Panc1 (cell line): ENCODE measurements around the gene ASIC3. TPM values are rescaled to one million over a fixed set of nuclear protein-coding genes. Genes with fewer than 3 reads are reported as not detected.

ENCODE experiments used
- ATAC-seq: fragments of 200-7000 bp; cut with Tn5 transposase; 2 replicates; pipeline ENCODE4 v1.9.1; 2020; ENCODE audit warnings: mild to moderate bottlenecking, moderate library complexity
- BruUV-seq: library from RNA; stranded (reverse); fragments of 400-500 nt; replicated peaks from 2 replicates; lab custom pipeline; 2021; lab: Mats Ljungman, UMichigan
- CTCF ChIA-PET: fragments of 300-600 bp; sonication (Branson Sonifier 250); formaldehyde crosslinking; loops from one replicate; lab custom pipeline; 2022; ENCODE audit warnings: antibody characterized with exemption; lab: Charles Lee
- POLR2A ChIA-PET: fragments of 300-600 bp; sonication (Branson Sonifier 250); formaldehyde crosslinking; loops from one replicate; lab custom pipeline; 2022; ENCODE audit warnings: antibody characterized with exemption; lab: Charles Lee
- DNase-seq: peaks from one replicate; pipeline ENCODE4 v3.0.0-alpha.2; 2010; ENCODE audit warnings: low read depth, low spot score
- H3K27ac ChIP-seq: 2 replicates; pipeline ENCODE4 v1.5.1; 2011; ENCODE audit warnings: mild to moderate bottlenecking, low read length, inconsistent platforms
- H3K27me3 ChIP-seq: fragments of 200-500 bp; sonication (Bioruptor generic); 2 replicates; pipeline ENCODE4 v1.6.0; 2014; ENCODE audit warnings: low read length, inconsistent platforms; ENCODE audit not compliant: control insufficient read depth, insufficient read depth
- H3K36me3 ChIP-seq: fragments of 200-500 bp; sonication (Bioruptor generic); 2 replicates; pipeline ENCODE4 v1.5.1; 2014; ENCODE audit warnings: inconsistent platforms, mild to moderate bottlenecking, low read length, moderate library complexity; ENCODE audit not compliant: control insufficient read depth, insufficient read depth
- H3K4me1 ChIP-seq: 2 replicates; pipeline ENCODE4 v1.5.1; 2011; ENCODE audit warnings: inconsistent platforms, mild to moderate bottlenecking, low read length, moderate library complexity; ENCODE audit not compliant: control insufficient read depth, insufficient read depth
- H3K4me3 ChIP-seq, 2 experiments: 2 replicates each; pipeline ENCODE4 v1.5.1; 2011 to 2012; ENCODE audit warnings: low read depth in 2 of 2, low read length in 2 of 2, mild to moderate bottlenecking in 2 of 2, inconsistent platforms in 1 of 2, moderate library complexity in 1 of 2
- H3K9me3 ChIP-seq: fragments of 200-500 bp; sonication (Bioruptor generic); 2 replicates; pipeline ENCODE4 v1.5.1; 2014; ENCODE audit warnings: low read depth, mild to moderate bottlenecking, inconsistent platforms, low read length, moderate library complexity; ENCODE audit not compliant: control insufficient read depth, insufficient read depth
- CTCF ChIP-seq: fragments of 450-650 bp; IDR thresholded peaks from 2 replicates; pipeline ENCODE4 v1.5.1; 2017; ENCODE audit warnings: mild to moderate bottlenecking
- POLR2AphosphoS5 ChIP-seq: IDR thresholded peaks from 2 replicates; pipeline ENCODE4 v1.6.1; 2012; ENCODE audit warnings: mild to moderate bottlenecking, low read depth, low read length, moderate library complexity
- SIN3A ChIP-seq: IDR thresholded peaks from 2 replicates; pipeline ENCODE4 v1.6.1; 2012; ENCODE audit warnings: low read depth, mild to moderate bottlenecking, low read length, moderate library complexity, borderline replicate concordance; ENCODE audit not compliant: insufficient read depth
- TCF7L2 ChIP-seq: IDR thresholded peaks from 2 replicates; pipeline ENCODE4 v1.6.1; 2011; ENCODE audit warnings: mild to moderate bottlenecking, low read depth, low read length, inconsistent platforms
- in situ Hi-C: cut with HindIII; loops from 2 replicates; pipeline ENCODE4 v1.10.0; 2016; ENCODE audit warnings: low sequenced_read_pairs, low pct_unique_long_range_greater_than_20kb
- intact Hi-C: fragments of 100-400 bp; cut with micrococcal nuclease; formaldehyde crosslinking; loops from one replicate; pipeline ENCODE4 v1.10.0; 2022; ENCODE audit not compliant: unreplicated experiment
- total RNA-seq: library from RNA; stranded (reverse); gene quantifications from one replicate; pipeline ENCODE4 v1.2.1, GENCODE V29; 2021; ENCODE audit not compliant: unreplicated experiment
- TF ChIP-seq, protein P1 (sequence below), 2 experiments: IDR thresholded peaks; 2 replicates each; pipeline ENCODE4 v1.6.1; 2011 to 2012; ENCODE audit warnings: low read depth in 2 of 2, control low read depth in 1 of 2, low read length in 1 of 2, mild to moderate bottlenecking in 1 of 2, moderate library complexity in 1 of 2; ENCODE audit not compliant: insufficient read depth in 1 of 2

The ASIC3 gene
- total RNA-seq, 1 experiment from 2014 or later: 1.3 TPM

DNA sequence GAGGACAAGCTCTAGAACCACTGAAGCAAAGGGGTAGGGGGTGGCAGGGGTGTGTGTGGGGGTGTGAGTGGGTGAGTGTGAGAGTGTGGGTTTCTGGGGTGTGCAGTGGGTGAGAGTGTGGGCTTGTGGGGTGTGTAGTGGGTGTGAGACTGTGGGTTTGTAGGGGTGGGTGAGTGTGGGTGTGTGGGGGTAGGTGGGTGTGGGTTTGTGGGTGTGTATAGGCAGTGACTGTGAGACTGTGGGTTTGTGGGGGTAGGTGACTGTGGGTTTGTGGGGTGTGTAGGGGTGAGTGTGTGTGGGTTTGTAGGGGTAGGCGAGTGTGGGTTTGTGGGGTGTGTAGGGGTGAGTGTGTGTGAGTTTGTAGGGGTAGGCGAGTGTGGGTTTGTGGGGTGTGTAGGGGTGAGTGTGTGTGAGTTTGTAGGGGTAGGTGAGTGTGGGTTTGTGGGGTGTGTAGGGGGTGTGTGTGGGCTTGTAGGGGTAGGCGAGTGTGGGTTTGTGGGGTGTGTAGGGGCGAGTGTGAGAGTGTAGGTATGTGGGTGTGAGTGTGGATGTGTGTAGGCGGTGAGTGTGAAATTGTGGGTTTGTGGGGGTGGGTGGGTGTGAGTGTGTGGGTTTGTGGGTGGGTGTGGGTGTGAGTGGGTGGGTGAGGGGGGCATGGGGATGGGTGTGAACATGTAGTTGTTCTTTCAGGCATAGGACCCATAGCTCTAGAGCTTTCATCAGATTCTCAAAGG is 48.7 kb upstream of the ASIC3 start:
- H3K27me3 ChIP-seq: no peaks in the 10 kb centered on the region
- no peaks in the 10 kb centered on the region for H3K36me3 ChIP-seq
- no TSS peak for BruUV-seq
- in situ Hi-C loops: no loop called here
- H3K4me3 ChIP-seq: no peak overlapping the region
- no peak overlapping the region for H3K27ac ChIP-seq
- H3K9me3 ChIP-seq: no peaks in the 10 kb centered on the region
- H3K4me1 ChIP-seq: no peaks in the 10 kb centered on the region
- CTCF ChIA-PET: interaction anchor here (0.6 to 0.7 kb wide), 2 partner anchors 15 to 48 kb away, joined by 5 to 11 read pairs; no protein-coding TSS in a partner anchor
- ATAC-seq (no peak), DNase-seq (no peak)
- intact Hi-C loops: no loop called here
- TF ChIP-seq POLR2AphosphoS5 (no peak), CTCF (no peak), TCF7L2 (no peak), SIN3A (no peak)
- TF ChIP-seq, protein P1, sequence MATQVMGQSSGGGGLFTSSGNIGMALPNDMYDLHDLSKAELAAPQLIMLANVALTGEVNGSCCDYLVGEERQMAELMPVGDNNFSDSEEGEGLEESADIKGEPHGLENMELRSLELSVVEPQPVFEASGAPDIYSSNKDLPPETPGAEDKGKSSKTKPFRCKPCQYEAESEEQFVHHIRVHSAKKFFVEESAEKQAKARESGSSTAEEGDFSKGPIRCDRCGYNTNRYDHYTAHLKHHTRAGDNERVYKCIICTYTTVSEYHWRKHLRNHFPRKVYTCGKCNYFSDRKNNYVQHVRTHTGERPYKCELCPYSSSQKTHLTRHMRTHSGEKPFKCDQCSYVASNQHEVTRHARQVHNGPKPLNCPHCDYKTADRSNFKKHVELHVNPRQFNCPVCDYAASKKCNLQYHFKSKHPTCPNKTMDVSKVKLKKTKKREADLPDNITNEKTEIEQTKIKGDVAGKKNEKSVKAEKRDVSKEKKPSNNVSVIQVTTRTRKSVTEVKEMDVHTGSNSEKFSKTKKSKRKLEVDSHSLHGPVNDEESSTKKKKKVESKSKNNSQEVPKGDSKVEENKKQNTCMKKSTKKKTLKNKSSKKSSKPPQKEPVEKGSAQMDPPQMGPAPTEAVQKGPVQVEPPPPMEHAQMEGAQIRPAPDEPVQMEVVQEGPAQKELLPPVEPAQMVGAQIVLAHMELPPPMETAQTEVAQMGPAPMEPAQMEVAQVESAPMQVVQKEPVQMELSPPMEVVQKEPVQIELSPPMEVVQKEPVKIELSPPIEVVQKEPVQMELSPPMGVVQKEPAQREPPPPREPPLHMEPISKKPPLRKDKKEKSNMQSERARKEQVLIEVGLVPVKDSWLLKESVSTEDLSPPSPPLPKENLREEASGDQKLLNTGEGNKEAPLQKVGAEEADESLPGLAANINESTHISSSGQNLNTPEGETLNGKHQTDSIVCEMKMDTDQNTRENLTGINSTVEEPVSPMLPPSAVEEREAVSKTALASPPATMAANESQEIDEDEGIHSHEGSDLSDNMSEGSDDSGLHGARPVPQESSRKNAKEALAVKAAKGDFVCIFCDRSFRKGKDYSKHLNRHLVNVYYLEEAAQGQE (IDR thresholded peaks at IDR 0.05; ENCODE audit: insufficient read depth in 1 of 2, low read depth in 2 of 2, low read length in 1 of 2): no peak
- POLR2A ChIA-PET: no interaction called here

DNA sequence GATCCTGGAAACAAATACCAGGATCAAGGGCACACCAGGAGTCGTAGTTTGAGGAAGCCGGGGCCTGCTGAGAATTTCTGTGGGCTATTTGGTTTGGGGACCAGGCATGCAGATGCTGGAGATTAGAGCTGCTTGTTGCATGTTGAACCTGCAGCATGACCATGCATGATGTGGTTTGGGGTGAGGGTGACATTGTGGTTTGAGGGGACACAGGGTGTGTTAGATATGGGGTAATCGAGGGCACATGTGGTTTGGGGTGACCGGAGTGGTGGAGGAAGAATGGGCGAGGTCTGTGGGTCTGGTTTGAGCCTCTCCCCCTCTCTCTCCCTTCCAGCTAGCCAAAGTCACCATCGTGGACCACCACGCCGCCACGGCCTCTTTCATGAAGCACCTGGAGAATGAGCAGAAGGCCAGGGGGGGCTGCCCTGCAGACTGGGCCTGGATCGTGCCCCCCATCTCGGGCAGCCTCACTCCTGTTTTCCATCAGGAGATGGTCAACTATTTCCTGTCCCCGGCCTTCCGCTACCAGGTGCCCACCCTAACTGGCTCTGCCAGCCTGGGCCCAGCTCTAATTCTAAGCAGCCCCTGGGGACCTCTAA is 47.3 kb upstream of the ASIC3 start:
- no peak overlapping the region for H3K4me3 ChIP-seq
- no peak for ATAC-seq
- CTCF ChIA-PET: no interaction called here
- no TSS peak for BruUV-seq
- no peaks in the 10 kb centered on the region for H3K36me3 ChIP-seq
- no peaks in the 10 kb centered on the region for H3K27me3 ChIP-seq
- in situ Hi-C loops (no loop called here), intact Hi-C loops (no loop called here)
- POLR2A ChIA-PET: no interaction called here
- no peak overlapping the region for H3K27ac ChIP-seq
- H3K9me3 ChIP-seq: no peaks in the 10 kb centered on the region
- TF ChIP-seq, protein P1 (IDR thresholded peaks at IDR 0.05; ENCODE audit: insufficient read depth in 1 of 2, low read depth in 2 of 2, low read length in 1 of 2): no peak
- TF ChIP-seq SIN3A (no peak), TCF7L2 (no peak), POLR2AphosphoS5 (no peak), CTCF (no peak)
- no peak for DNase-seq
- H3K4me1 ChIP-seq: no peaks in the 10 kb centered on the region
